Endodermal cell (in vitro differentiated cells): ENCODE results near the gene PHLPP1. TPM values are rescaled to one million over a fixed set of nuclear protein-coding genes. Genes with fewer than 3 reads are reported as not detected.

Source experiments
- DNase-seq: peaks from one replicate; pipeline ENCODE4 v3.0.0-alpha.2; 2017
- H3K27ac ChIP-seq: 2 replicates; pipeline ENCODE4 v1.5.1; 2013; ENCODE audit warnings: mild to moderate bottlenecking, low read depth, low read length, moderate library complexity
- H3K27me3 ChIP-seq: 2 replicates; pipeline ENCODE4 v1.6.1; 2013; ENCODE audit warnings: mild to moderate bottlenecking, low read length, moderate library complexity; ENCODE audit not compliant: insufficient read depth, control insufficient read depth, poor library complexity, severe bottlenecking
- H3K36me3 ChIP-seq: 2 replicates; pipeline ENCODE4 v1.7.0; 2013; ENCODE audit warnings: mild to moderate bottlenecking, low read length, moderate library complexity; ENCODE audit not compliant: control insufficient read depth, insufficient read depth
- H3K4me1 ChIP-seq: one replicate; pipeline ENCODE4 v1.7.0; 2013; ENCODE audit warnings: low read length; ENCODE audit not compliant: control insufficient read depth, insufficient read depth
- H3K4me3 ChIP-seq: 2 replicates; pipeline ENCODE4 v1.5.1; 2013; ENCODE audit warnings: mild to moderate bottlenecking, low read length, moderate library complexity
- H3K9ac ChIP-seq: 2 replicates; pipeline ENCODE4 v1.6.1; 2013; ENCODE audit warnings: mild to moderate bottlenecking, low read length, moderate library complexity; ENCODE audit not compliant: poor library complexity, severe bottlenecking; ENCODE audit errors: extremely low read depth
- H3K9me3 ChIP-seq: 2 replicates; pipeline ENCODE4 v1.6.1; 2013; ENCODE audit warnings: mild to moderate bottlenecking, low read length, moderate library complexity; ENCODE audit not compliant: control insufficient read depth
- H3K27ac Mint-ChIP-seq: 2 replicates; pipeline ENCODE4 v1.8.0; 2020; ENCODE audit warnings: mixed read lengths
- H3K27me3 Mint-ChIP-seq: 2 replicates; pipeline ENCODE4 v1.8.0; 2021; ENCODE audit warnings: mild to moderate bottlenecking, mixed read lengths; ENCODE audit not compliant: insufficient read depth
- H3K36me3 Mint-ChIP-seq: 2 replicates; pipeline ENCODE4 v1.8.0; 2020; ENCODE audit warnings: low read depth, mixed read lengths
- H3K4me1 Mint-ChIP-seq: 2 replicates; pipeline ENCODE4 v1.8.0; 2020; ENCODE audit warnings: mixed read lengths
- H3K4me3 Mint-ChIP-seq: 2 replicates; pipeline ENCODE4 v1.8.0; 2020; ENCODE audit warnings: mild to moderate bottlenecking, moderate library complexity, mixed read lengths
- H3K9me3 Mint-ChIP-seq: 2 replicates; pipeline ENCODE4 v1.8.0; 2020; ENCODE audit warnings: mild to moderate bottlenecking, mixed read lengths
- CTCF ChIP-seq: fragments of 200-600 bp; sonication (generic); conservative IDR thresholded peaks from 2 replicates; pipeline ENCODE4 v1.5.0; 2021; ENCODE audit warnings: antibody characterized with exemption, mild to moderate bottlenecking
- WGBS, 2 experiments: methylation state at CpG; one replicate each; pipeline versions ENCODE4 v1.1.5 to v1.1.7; 2013; ENCODE audit warnings: missing lambda C conversion rate in 2 of 2, mixed read lengths in 1 of 2; ENCODE audit not compliant: insufficient coverage in 1 of 2, insufficient read length in 1 of 2; 5-methylcytosine and 5-hydroxymethylcytosine counted together
- total RNA-seq, 2 donors: library from RNA; stranded (reverse); fragmentation: NEBNext Ultra II Directional in 1 of 2; extraction: Animal tissue kit (Norgen Biotek cat#: 25700) in 1 of 2; gene quantifications; 2 replicates in 1 of 2; 3 replicates in 1 of 2; pipeline ENCODE4 v1.2.1, GENCODE V29; 2021

Gene PHLPP1
- total RNA-seq, 2 donors from 2014 or later, result 19.8 to 28.1 TPM

GRCh38 chr18:63017977-63018376 lies 302.6 kb downstream of the PHLPP1 start:
- no peaks in the 10 kb centered on the region for H3K27me3 ChIP-seq
- peaks cover 10% of the 10 kb centered on the region for H3K9me3 ChIP-seq
- H3K4me1 Mint-ChIP-seq, result peaks cover 1% of the 10 kb centered on the region
- no peak overlapping the region for H3K27ac ChIP-seq
- H3K36me3 Mint-ChIP-seq, result no peaks in the 10 kb centered on the region
- no peak for DNase-seq
- peaks cover 17% of the 10 kb centered on the region for H3K9me3 Mint-ChIP-seq
- no peak for TF ChIP-seq CTCF
- peaks cover 20% of the 10 kb centered on the region for H3K27me3 Mint-ChIP-seq
- H3K4me3 ChIP-seq, result no peak overlapping the region
- no peak overlapping the region for H3K27ac Mint-ChIP-seq
- H3K4me3 Mint-ChIP-seq, result no peak overlapping the region
- H3K9ac ChIP-seq, result no peak overlapping the region
- no peaks in the 10 kb centered on the region for H3K36me3 ChIP-seq
- no peaks in the 10 kb centered on the region for H3K4me1 ChIP-seq

- Histone ChIP-seq H3K4me1 (no peaks in the 10 kb centered on the region), H3K36me3 (no peaks in the 10 kb centered on the region), H3K27ac (no peak overlapping the region), H3K9ac (no peak overlapping the region), H3K4me3 (no peak overlapping the region), H3K9me3 (peaks cover 10% of the 10 kb centered on the region), H3K27me3 (no peaks in the 10 kb centered on the region)
- TF ChIP-seq CTCF, result peak; percentile 91
- H3K27ac Mint-ChIP-seq, result no peak overlapping the region
- peak; percentile 91 for DNase-seq
- H3K4me1 Mint-ChIP-seq, result peaks cover 5% of the 10 kb centered on the region
- H3K27me3 Mint-ChIP-seq, result peaks cover 16% of the 10 kb centered on the region
- H3K36me3 Mint-ChIP-seq, result no peaks in the 10 kb centered on the region
- H3K4me3 Mint-ChIP-seq, result no peak overlapping the region
- H3K9me3 Mint-ChIP-seq, result peaks cover 15% of the 10 kb centered on the region
- WGBS, 2 experiments, result 84% methylated on average over 16 to 26 of the region's 26 CpGs
Observed at GRCh38 chr18:63022429-63023022, 307.2 kb downstream of the PHLPP1 start.

- peak; percentile 85 for DNase-seq
- Histone ChIP-seq H3K27me3 (no peaks in the 10 kb centered on the region), H3K9me3 (no peaks in the 10 kb centered on the region), H3K9ac (no peak overlapping the region), H3K4me3 (no peak overlapping the region), H3K36me3 (no peaks in the 10 kb centered on the region), H3K4me1 (no peaks in the 10 kb centered on the region), H3K27ac (no peak overlapping the region)
- Mint-ChIP-seq H3K4me3 (no peak overlapping the region), H3K27me3 (peaks cover 16% of the 10 kb centered on the region), H3K4me1 (peaks cover 4% of the 10 kb centered on the region), H3K27ac (no peak overlapping the region), H3K9me3 (no peaks in the 10 kb centered on the region), H3K36me3 (no peaks in the 10 kb centered on the region)
- 69 to 84% methylated on average over 6 to 12 of the region's 12 CpGs for WGBS, 2 experiments
- peak; percentile 76 for TF ChIP-seq CTCF
Observed at GRCh38 chr18:63025251-63026090, 310.1 kb downstream of the PHLPP1 start.
